NB4 (cell line): Measurements from ENCODE around the gene COL23A1.

Source experiments
- DNase-seq: peaks from one replicate; pipeline ENCODE4 v3.0.0; 2010; ENCODE audit warnings: low read depth
- H3K4me3 ChIP-seq: one replicate; pipeline ENCODE4 v1.5.1; 2011; ENCODE audit warnings: mild to moderate bottlenecking, low read depth, low read length, moderate library complexity
- CTCF ChIP-seq: IDR thresholded peaks from one replicate; pipeline ENCODE4 v1.5.1; 2012; ENCODE audit warnings: low read depth, low read length
- MAX ChIP-seq: IDR thresholded peaks from 2 replicates; pipeline ENCODE4 v1.6.1; 2011; ENCODE audit warnings: low read depth, low read length
- MYC ChIP-seq: IDR thresholded peaks from 2 replicates; pipeline ENCODE4 v1.6.1; 2011; ENCODE audit warnings: low read depth, low read length
- POLR2A ChIP-seq: IDR thresholded peaks from 2 replicates; pipeline ENCODE4 v1.6.1; 2011; ENCODE audit warnings: mild to moderate bottlenecking; ENCODE audit not compliant: insufficient read length; ENCODE audit errors: extremely low read depth

Gene COL23A1

GRCh38 chr5:178392386-178392785 is 197.8 kb downstream of the COL23A1 start:
- TF ChIP-seq MAX (no peak), CTCF (no peak), POLR2A (no peak), MYC (no peak)
- H3K4me3 ChIP-seq: no peak overlapping the region

GRCh38 chr5:178391480-178391879 is 198.7 kb downstream of the COL23A1 start:
- no peak for TF ChIP-seq MYC
- TF ChIP-seq POLR2A: no peak
- no peak for TF ChIP-seq MAX
- no peak for TF ChIP-seq CTCF
- DNase-seq: no peak

More at GRCh38 chr5:178392386-178392785, 197.8 kb downstream of the COL23A1 start:
- DNase-seq: no peak

GRCh38 chr5:178389796-178390195 is 200.4 kb downstream of the COL23A1 start:
- no peak for TF ChIP-seq MAX
- no peak for TF ChIP-seq MYC
- TF ChIP-seq CTCF: no peak
- no peak for TF ChIP-seq POLR2A
- DNase-seq: no peak
- H3K4me3 ChIP-seq: no peak overlapping the region

More at GRCh38 chr5:178391480-178391879, 198.7 kb downstream of the COL23A1 start:
- H3K4me3 ChIP-seq: no peak overlapping the region

DNA sequence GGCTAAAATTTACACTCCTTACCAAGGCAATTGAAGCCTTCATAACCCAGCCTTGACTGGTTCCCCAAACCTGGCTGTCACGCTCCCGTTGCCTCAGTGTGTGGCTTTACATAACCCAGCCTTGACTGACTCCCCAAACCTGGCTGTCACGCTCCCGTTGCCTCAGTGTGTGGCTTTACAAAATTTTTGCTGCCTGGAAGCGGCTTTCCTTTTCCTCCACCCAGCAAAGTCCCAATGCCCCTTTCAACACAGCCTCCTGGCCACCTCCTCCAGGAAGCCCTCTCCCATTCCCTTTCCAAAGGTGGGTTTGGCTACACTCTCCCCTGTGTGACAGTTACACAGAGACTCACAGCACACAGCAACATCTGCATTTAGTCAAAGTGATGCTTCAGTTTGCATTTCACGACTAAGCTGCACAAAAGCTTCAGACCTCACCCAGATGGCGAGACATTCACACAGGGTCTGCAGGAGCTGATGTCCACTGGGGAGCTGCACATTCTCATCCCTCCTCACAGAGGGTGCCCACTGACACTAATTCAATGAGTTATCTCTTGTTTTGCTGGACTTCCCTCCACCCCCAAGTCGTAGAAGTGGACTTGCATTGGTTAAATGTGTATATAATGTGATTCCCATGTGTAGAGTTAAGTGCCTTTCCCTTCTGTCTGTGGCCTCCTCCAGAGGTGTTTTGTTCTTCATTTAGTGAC is 201.0 kb downstream of the COL23A1 start:
- DNase-seq: no peak
- no peak overlapping the region for H3K4me3 ChIP-seq
- TF ChIP-seq CTCF (no peak), MAX (no peak), MYC (no peak), POLR2A (no peak)

- TF ChIP-seq CTCF (no peak), POLR2A (no peak), MAX (no peak), MYC (no peak)
- no peak for DNase-seq
- H3K4me3 ChIP-seq: no peak overlapping the region
Measured at GRCh38 chr5:178388386-178389025, 201.7 kb downstream of the COL23A1 start.
